ENCODE data around the gene PAK1.

The PAK1 gene

DNA sequence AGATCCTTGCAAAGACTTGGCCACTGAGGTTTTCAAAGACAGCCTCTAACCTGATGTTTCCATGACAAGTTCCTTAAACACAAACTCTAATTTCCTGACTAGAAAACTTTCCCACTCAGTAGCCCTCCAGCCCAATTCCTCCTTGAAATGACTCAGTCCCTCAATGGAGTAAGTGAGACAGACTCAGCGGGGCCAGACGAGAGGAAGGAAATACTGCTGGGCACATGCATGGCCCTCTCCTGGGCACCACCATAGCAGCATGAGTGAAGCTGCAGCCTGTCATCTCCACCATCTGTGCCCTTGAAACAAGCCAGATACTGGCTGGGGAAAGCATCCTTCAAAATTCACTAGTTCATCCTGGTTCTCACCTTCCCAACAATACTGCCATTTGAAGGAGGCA, 96.2 kb downstream of the PAK1 start:
- TF ChIP-seq, protein P1, sequence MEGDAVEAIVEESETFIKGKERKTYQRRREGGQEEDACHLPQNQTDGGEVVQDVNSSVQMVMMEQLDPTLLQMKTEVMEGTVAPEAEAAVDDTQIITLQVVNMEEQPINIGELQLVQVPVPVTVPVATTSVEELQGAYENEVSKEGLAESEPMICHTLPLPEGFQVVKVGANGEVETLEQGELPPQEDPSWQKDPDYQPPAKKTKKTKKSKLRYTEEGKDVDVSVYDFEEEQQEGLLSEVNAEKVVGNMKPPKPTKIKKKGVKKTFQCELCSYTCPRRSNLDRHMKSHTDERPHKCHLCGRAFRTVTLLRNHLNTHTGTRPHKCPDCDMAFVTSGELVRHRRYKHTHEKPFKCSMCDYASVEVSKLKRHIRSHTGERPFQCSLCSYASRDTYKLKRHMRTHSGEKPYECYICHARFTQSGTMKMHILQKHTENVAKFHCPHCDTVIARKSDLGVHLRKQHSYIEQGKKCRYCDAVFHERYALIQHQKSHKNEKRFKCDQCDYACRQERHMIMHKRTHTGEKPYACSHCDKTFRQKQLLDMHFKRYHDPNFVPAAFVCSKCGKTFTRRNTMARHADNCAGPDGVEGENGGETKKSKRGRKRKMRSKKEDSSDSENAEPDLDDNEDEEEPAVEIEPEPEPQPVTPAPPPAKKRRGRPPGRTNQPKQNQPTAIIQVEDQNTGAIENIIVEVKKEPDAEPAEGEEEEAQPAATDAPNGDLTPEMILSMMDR (IDR thresholded peaks at IDR 0.05), result no peak

- TF ChIP-seq, protein P1 (IDR thresholded peaks at IDR 0.05), result no peak
These were observed 98.8 kb downstream of the PAK1 start for GRCh38 chr11:77375107-77375506.

GRCh38 chr11:77374611-77375031, 99.3 kb downstream of the PAK1 start:
- TF ChIP-seq, protein P1 (IDR thresholded peaks at IDR 0.05), result no peak

DNA sequence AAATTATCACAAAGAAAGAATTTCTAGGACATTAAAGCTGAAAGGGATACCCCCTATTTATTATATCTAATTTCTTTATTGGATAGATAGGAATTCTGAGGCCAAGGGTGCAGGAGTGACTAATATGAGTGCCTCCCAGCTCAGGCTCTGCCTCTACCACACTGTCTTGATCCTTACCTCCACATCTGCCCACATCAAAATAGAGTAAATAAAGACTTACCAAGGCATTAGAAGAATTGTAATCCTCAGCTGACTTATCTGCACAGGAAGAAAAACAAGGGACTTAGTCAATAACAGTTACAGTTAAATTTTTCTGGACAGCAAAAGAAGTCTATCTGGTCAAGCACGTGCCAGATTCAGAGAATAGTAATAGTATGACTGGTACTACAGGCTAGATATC, 99.8 kb downstream of the PAK1 start:
- TF ChIP-seq, protein P1 (IDR thresholded peaks at IDR 0.05), result no peak

GRCh38 chr11:77372726-77373125, 101.2 kb downstream of the PAK1 start:
- TF ChIP-seq, protein P1 (IDR thresholded peaks at IDR 0.05), result no peak

- TF ChIP-seq, protein P1 (IDR thresholded peaks at IDR 0.05), result no peak
These were observed 102.2 kb downstream of the PAK1 start for GRCh38 chr11:77371646-77372045.

GRCh38 chr11:77370217-77370616, 103.7 kb downstream of the PAK1 start:
- TF ChIP-seq, protein P1 (IDR thresholded peaks at IDR 0.05), result no peak

GRCh38 chr11:77361184-77361583, 112.7 kb downstream of the PAK1 start:
- TF ChIP-seq, protein P1 (IDR thresholded peaks at IDR 0.05), result no peak
